GM23338 (cell line): ENCODE measurements around the gene CNTROB. TPM values are rescaled to one million over a fixed set of nuclear protein-coding genes. Genes with fewer than 3 reads are reported as not detected.

ENCODE experiments used
- ATAC-seq: fragments of 200-7000 bp; cut with Tn5 transposase; 3 replicates; pipeline ENCODE4 v1.9.1; 2020
- DNase-seq: peaks from one replicate; pipeline ENCODE4 v3.0.0-alpha.2; 2015; ENCODE audit warnings: low spot score
- H2AFZ ChIP-seq: fragments of 200-600 bp; sonication (generic); 2 replicates; pipeline ENCODE4 v1.8.0; 2016; ENCODE audit warnings: antibody characterized with exemption, mild to moderate bottlenecking, moderate library complexity
- H3F3A ChIP-seq: fragments of 200-600 bp; sonication (generic); replicated peaks from 2 replicates; pipeline ENCODE4 v1.8.0; 2017; ENCODE audit warnings: antibody characterized with exemption, mixed run types, low read depth
- H3K27ac ChIP-seq: fragments of 200-600 bp; sonication (generic); 2 replicates; pipeline ENCODE4 v1.6.1; 2016; ENCODE audit warnings: low read depth
- H3K27me3 ChIP-seq: fragments of 200-600 bp; sonication (generic); 2 replicates; pipeline ENCODE4 v1.8.0; 2016; ENCODE audit warnings: mild to moderate bottlenecking, mixed run types, moderate library complexity; ENCODE audit not compliant: insufficient read depth
- H3K36me3 ChIP-seq: fragments of 200-600 bp; sonication (generic); 2 replicates; pipeline ENCODE4 v1.8.0; 2016; ENCODE audit warnings: mild to moderate bottlenecking; ENCODE audit not compliant: insufficient read depth
- H3K4me1 ChIP-seq: fragments of 200-600 bp; sonication (generic); 2 replicates; pipeline ENCODE4 v1.8.0; 2016; ENCODE audit warnings: mild to moderate bottlenecking, moderate library complexity; ENCODE audit not compliant: insufficient read depth
- H3K4me2 ChIP-seq: fragments of 200-600 bp; sonication (generic); 2 replicates; pipeline ENCODE4 v1.7.1; 2017; ENCODE audit warnings: mixed run types
- H3K4me3 ChIP-seq: fragments of 200-600 bp; sonication (generic); 2 replicates; pipeline ENCODE4 v1.6.1; 2016; ENCODE audit warnings: mixed run types
- H3K79me2 ChIP-seq: fragments of 200-600 bp; sonication (generic); replicated peaks from 2 replicates; pipeline ENCODE4 v1.8.0; 2017; ENCODE audit warnings: mild to moderate bottlenecking; ENCODE audit not compliant: insufficient read depth
- H3K9me2 ChIP-seq: fragments of 200-600 bp; sonication (generic); 2 replicates; pipeline ENCODE4 v1.8.0; 2017; ENCODE audit not compliant: insufficient read depth
- H4K20me1 ChIP-seq: fragments of 200-600 bp; sonication (generic); replicated peaks from 2 replicates; pipeline ENCODE4 v1.8.0; 2017; ENCODE audit warnings: mild to moderate bottlenecking; ENCODE audit not compliant: insufficient read depth
- H3K27ac Mint-ChIP-seq: 2 replicates; pipeline ENCODE4 v1.8.0; 2020; ENCODE audit warnings: inconsistent platforms, mild to moderate bottlenecking, moderate library complexity, mixed read lengths
- H3K27me3 Mint-ChIP-seq: 3 replicates; pipeline ENCODE4 v1.8.0; 2022; ENCODE audit warnings: low read depth, mild to moderate bottlenecking, moderate library complexity, mixed read lengths, inconsistent platforms; ENCODE audit not compliant: insufficient read depth, poor library complexity
- H3K36me3 Mint-ChIP-seq: 3 replicates; pipeline ENCODE4 v1.8.0; 2021; ENCODE audit warnings: low read depth, mild to moderate bottlenecking, inconsistent platforms, moderate library complexity, mixed read lengths
- H3K4me1 Mint-ChIP-seq: 3 replicates; pipeline ENCODE4 v1.8.0; 2020; ENCODE audit warnings: mild to moderate bottlenecking, inconsistent platforms, mixed read lengths
- H3K4me3 Mint-ChIP-seq: 3 replicates; pipeline ENCODE4 v1.8.0; 2021; ENCODE audit warnings: moderate library complexity, mild to moderate bottlenecking, inconsistent platforms, mixed read lengths
- H3K9me3 Mint-ChIP-seq: 3 replicates; pipeline ENCODE4 v1.8.0; 2020; ENCODE audit warnings: moderate library complexity, mild to moderate bottlenecking, inconsistent platforms, mixed read lengths
- CREB1 ChIP-seq: fragments of 250-450 bp; sonication (Bioruptor Pico); IDR thresholded peaks from 2 replicates; pipeline ENCODE4 v1.5.0; 2020; ENCODE audit warnings: low read depth, mild to moderate bottlenecking, moderate library complexity
- EZH2 ChIP-seq: fragments of 200-600 bp; sonication (generic); IDR thresholded peaks from one replicate; pipeline ENCODE4 v1.8.0; 2017; ENCODE audit warnings: antibody characterized with exemption, mild to moderate bottlenecking, low read depth; ENCODE audit not compliant: unreplicated experiment
- EZH2phosphoT487 ChIP-seq: fragments of 200-600 bp; sonication (generic); IDR thresholded peaks from one replicate; pipeline ENCODE4 v1.8.1; 2018; ENCODE audit warnings: antibody characterized with exemption; ENCODE audit not compliant: unreplicated experiment
- JUNB ChIP-seq: IDR thresholded peaks from one replicate; pipeline ENCODE4 v1.6.1; 2016; ENCODE audit warnings: antibody characterized with exemption; ENCODE audit not compliant: unreplicated experiment
- NANOG ChIP-seq: IDR thresholded peaks from 2 replicates; pipeline ENCODE4 v1.6.1; 2016; ENCODE audit warnings: antibody characterized with exemption, borderline replicate concordance
- POLR2AphosphoS5 ChIP-seq: IDR thresholded peaks from 2 replicates; pipeline ENCODE4 v1.6.1; 2016; ENCODE audit warnings: antibody characterized with exemption, low read depth
- STAT1 ChIP-seq: IDR thresholded peaks from one replicate; pipeline ENCODE4 v1.6.1; 2016; ENCODE audit warnings: antibody characterized with exemption; ENCODE audit not compliant: unreplicated experiment
- ZNF114 ChIP-seq: fragments of 250-450 bp; sonication (Bioruptor Pico); IDR thresholded peaks from 2 replicates; pipeline ENCODE4 v1.5.0; 2020; ENCODE audit warnings: mild to moderate bottlenecking, moderate library complexity
- ZNF331 ChIP-seq: fragments of 250-450 bp; sonication (Bioruptor Pico); IDR thresholded peaks from 2 replicates; pipeline ENCODE4 v1.5.0; 2020; ENCODE audit warnings: low read depth, mild to moderate bottlenecking, moderate library complexity
- polyA plus RNA-seq: library from polyadenylated mRNA; unstranded; fragments of >200 nt; fragmentation: Nextera tagmentation; extraction: Ambion mirVana; gene quantifications from 2 replicates; pipeline ENCODE4 v1.2.1, GENCODE V29; 2016
- total RNA-seq: library from RNA; depleted of rRNA; stranded (reverse); fragments of >200 nt; shearing (Covaris generic); gene quantifications from 2 replicates; pipeline ENCODE4 v1.2.3, GENCODE V29; 2014
- TF ChIP-seq, protein P1 (sequence below): IDR thresholded peaks from 2 replicates; pipeline ENCODE4 v1.6.1; 2016; ENCODE audit warnings: antibody characterized with exemption
- TF ChIP-seq, protein P2 (sequence below): IDR thresholded peaks from one replicate; pipeline ENCODE4 v1.6.1; 2018; ENCODE audit warnings: antibody characterized with exemption; ENCODE audit not compliant: unreplicated experiment
- TF ChIP-seq, protein P3 (sequence below), 2 experiments: fragments of 200-600 bp in 1 of 2; sonication (generic) in 1 of 2; conservative IDR thresholded peaks; 2 replicates each; pipeline versions ENCODE4 v1.5.1 to v1.6.1; 2016 to 2017; ENCODE audit warnings: antibody characterized with exemption in 2 of 2, low read depth in 2 of 2, mild to moderate bottlenecking in 2 of 2, moderate library complexity in 1 of 2
- TF ChIP-seq, protein P4 (sequence below): fragments of 250-450 bp; sonication (Bioruptor Pico); IDR thresholded peaks from 2 replicates; pipeline ENCODE4 v1.5.0; 2020; ENCODE audit warnings: mild to moderate bottlenecking, moderate library complexity

Gene CNTROB
- total and polyA plus RNA-seq, 2 experiments from 2014 or later = 16.3 to 18.5 TPM

DNA sequence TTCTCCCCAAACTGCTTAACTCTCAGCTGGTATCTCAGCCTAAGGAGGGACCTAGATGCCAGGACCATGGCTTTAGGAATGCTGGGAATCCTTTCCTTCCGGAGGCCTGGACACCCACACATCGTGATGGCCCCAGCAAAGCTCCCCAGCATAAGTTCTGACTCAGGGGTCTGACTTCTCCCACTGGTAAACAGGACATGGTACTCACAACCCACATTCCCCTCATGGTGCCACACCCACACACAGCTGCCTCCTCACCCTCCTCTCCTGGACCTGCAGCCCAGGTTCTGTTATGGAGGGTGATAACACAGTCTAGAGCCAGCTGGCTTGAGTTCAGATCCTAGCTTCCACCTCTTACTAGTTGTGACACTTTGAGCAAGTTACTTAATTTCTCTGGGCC lies 15.2 kb upstream of the CNTROB start:
- no peak overlapping the region for H3K27ac ChIP-seq
- H2AFZ ChIP-seq = no peak overlapping the region
- DNase-seq (no peak), ATAC-seq (no peak)
- no peaks in the 10 kb centered on the region for H3K36me3 ChIP-seq
- H3K9me2 ChIP-seq = no peaks in the 10 kb centered on the region
- H4K20me1 ChIP-seq = no peaks in the 10 kb centered on the region; the same call in 1 of the 2 replicates
- Mint-ChIP-seq H3K4me3 (peak overlapping the region; percentile 62), H3K36me3 (no peaks in the 10 kb centered on the region), H3K9me3 (peaks cover 11% of the 10 kb centered on the region), H3K27ac (no peak overlapping the region), H3K27me3 (peaks cover 50% of the 10 kb centered on the region), H3K4me1 (peaks cover 15% of the 10 kb centered on the region)
- H3K27me3 ChIP-seq = peaks cover 70% of the 10 kb centered on the region
- peak overlapping the region; percentile 75; the same call in 1 of the 2 replicates for H3K4me2 ChIP-seq
- H3K4me1 ChIP-seq = no peaks in the 10 kb centered on the region
- TF ChIP-seq POLR2AphosphoS5 = no peak
- no peak for TF ChIP-seq STAT1
- no peak for TF ChIP-seq NANOG
- no peak for TF ChIP-seq CREB1 (CRISPR knock-in tag)
- TF ChIP-seq, protein P1, sequence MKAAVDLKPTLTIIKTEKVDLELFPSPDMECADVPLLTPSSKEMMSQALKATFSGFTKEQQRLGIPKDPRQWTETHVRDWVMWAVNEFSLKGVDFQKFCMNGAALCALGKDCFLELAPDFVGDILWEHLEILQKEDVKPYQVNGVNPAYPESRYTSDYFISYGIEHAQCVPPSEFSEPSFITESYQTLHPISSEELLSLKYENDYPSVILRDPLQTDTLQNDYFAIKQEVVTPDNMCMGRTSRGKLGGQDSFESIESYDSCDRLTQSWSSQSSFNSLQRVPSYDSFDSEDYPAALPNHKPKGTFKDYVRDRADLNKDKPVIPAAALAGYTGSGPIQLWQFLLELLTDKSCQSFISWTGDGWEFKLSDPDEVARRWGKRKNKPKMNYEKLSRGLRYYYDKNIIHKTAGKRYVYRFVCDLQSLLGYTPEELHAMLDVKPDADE = no peak
- TF ChIP-seq, protein P2, sequence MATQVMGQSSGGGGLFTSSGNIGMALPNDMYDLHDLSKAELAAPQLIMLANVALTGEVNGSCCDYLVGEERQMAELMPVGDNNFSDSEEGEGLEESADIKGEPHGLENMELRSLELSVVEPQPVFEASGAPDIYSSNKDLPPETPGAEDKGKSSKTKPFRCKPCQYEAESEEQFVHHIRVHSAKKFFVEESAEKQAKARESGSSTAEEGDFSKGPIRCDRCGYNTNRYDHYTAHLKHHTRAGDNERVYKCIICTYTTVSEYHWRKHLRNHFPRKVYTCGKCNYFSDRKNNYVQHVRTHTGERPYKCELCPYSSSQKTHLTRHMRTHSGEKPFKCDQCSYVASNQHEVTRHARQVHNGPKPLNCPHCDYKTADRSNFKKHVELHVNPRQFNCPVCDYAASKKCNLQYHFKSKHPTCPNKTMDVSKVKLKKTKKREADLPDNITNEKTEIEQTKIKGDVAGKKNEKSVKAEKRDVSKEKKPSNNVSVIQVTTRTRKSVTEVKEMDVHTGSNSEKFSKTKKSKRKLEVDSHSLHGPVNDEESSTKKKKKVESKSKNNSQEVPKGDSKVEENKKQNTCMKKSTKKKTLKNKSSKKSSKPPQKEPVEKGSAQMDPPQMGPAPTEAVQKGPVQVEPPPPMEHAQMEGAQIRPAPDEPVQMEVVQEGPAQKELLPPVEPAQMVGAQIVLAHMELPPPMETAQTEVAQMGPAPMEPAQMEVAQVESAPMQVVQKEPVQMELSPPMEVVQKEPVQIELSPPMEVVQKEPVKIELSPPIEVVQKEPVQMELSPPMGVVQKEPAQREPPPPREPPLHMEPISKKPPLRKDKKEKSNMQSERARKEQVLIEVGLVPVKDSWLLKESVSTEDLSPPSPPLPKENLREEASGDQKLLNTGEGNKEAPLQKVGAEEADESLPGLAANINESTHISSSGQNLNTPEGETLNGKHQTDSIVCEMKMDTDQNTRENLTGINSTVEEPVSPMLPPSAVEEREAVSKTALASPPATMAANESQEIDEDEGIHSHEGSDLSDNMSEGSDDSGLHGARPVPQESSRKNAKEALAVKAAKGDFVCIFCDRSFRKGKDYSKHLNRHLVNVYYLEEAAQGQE = no peak
- TF ChIP-seq EZH2phosphoT487 = no peak
- no peak for TF ChIP-seq ZNF114
- TF ChIP-seq ZNF331 (CRISPR knock-in tag) = no peak
- no peak for TF ChIP-seq EZH2
- TF ChIP-seq, protein P3, sequence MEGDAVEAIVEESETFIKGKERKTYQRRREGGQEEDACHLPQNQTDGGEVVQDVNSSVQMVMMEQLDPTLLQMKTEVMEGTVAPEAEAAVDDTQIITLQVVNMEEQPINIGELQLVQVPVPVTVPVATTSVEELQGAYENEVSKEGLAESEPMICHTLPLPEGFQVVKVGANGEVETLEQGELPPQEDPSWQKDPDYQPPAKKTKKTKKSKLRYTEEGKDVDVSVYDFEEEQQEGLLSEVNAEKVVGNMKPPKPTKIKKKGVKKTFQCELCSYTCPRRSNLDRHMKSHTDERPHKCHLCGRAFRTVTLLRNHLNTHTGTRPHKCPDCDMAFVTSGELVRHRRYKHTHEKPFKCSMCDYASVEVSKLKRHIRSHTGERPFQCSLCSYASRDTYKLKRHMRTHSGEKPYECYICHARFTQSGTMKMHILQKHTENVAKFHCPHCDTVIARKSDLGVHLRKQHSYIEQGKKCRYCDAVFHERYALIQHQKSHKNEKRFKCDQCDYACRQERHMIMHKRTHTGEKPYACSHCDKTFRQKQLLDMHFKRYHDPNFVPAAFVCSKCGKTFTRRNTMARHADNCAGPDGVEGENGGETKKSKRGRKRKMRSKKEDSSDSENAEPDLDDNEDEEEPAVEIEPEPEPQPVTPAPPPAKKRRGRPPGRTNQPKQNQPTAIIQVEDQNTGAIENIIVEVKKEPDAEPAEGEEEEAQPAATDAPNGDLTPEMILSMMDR (conservative IDR thresholded peaks at IDR 0.05; ENCODE audit: low read depth in 2 of 2) = no peak
- no peak for TF ChIP-seq JUNB
- TF ChIP-seq, protein P4, sequence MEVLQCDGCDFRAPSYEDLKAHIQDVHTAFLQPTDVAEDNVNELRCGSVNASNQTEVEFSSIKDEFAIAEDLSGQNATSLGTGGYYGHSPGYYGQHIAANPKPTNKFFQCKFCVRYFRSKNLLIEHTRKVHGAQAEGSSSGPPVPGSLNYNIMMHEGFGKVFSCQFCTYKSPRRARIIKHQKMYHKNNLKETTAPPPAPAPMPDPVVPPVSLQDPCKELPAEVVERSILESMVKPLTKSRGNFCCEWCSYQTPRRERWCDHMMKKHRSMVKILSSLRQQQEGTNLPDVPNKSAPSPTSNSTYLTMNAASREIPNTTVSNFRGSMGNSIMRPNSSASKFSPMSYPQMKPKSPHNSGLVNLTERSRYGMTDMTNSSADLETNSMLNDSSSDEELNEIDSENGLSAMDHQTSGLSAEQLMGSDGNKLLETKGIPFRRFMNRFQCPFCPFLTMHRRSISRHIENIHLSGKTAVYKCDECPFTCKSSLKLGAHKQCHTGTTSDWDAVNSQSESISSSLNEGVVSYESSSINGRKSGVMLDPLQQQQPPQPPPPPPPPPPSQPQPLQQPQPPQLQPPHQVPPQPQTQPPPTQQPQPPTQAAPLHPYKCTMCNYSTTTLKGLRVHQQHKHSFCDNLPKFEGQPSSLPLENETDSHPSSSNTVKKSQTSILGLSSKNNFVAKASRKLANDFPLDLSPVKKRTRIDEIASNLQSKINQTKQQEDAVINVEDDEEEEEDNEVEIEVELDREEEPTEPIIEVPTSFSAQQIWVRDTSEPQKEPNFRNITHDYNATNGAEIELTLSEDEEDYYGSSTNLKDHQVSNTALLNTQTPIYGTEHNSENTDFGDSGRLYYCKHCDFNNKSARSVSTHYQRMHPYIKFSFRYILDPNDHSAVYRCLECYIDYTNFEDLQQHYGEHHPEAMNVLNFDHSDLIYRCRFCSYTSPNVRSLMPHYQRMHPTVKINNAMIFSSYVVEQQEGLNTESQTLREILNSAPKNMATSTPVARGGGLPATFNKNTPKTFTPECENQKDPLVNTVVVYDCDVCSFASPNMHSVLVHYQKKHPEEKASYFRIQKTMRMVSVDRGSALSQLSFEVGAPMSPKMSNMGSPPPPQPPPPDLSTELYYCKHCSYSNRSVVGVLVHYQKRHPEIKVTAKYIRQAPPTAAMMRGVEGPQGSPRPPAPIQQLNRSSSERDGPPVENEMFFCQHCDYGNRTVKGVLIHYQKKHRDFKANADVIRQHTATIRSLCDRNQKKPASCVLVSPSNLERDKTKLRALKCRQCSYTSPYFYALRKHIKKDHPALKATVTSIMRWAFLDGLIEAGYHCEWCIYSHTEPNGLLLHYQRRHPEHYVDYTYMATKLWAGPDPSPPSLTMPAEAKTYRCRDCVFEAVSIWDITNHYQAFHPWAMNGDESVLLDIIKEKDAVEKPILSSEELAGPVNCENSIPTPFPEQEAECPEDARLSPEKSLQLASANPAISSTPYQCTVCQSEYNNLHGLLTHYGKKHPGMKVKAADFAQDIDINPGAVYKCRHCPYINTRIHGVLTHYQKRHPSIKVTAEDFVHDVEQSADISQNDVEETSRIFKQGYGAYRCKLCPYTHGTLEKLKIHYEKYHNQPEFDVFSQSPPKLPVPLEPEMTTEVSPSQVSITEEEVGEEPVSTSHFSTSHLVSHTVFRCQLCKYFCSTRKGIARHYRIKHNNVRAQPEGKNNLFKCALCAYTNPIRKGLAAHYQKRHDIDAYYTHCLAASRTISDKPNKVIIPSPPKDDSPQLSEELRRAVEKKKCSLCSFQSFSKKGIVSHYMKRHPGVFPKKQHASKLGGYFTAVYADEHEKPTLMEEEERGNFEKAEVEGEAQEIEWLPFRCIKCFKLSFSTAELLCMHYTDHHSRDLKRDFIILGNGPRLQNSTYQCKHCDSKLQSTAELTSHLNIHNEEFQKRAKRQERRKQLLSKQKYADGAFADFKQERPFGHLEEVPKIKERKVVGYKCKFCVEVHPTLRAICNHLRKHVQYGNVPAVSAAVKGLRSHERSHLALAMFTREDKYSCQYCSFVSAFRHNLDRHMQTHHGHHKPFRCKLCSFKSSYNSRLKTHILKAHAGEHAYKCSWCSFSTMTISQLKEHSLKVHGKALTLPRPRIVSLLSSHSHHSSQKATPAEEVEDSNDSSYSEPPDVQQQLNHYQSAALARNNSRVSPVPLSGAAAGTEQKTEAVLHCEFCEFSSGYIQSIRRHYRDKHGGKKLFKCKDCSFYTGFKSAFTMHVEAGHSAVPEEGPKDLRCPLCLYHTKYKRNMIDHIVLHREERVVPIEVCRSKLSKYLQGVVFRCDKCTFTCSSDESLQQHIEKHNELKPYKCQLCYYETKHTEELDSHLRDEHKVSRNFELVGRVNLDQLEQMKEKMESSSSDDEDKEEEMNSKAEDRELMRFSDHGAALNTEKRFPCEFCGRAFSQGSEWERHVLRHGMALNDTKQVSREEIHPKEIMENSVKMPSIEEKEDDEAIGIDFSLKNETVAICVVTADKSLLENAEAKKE (CRISPR knock-in tag) = no peak
- no peaks in the 10 kb centered on the region for H3K79me2 ChIP-seq
- peaks cover 4% of the 10 kb centered on the region; the same call in 1 of the 2 replicates for H3F3A ChIP-seq
- H3K4me3 ChIP-seq = peak overlapping the region; percentile 57; the same call in 1 of the 2 replicates
